Transverse colon (tissue), 4 donors: Measurements from ENCODE around the gene PARP3. TPM values are rescaled to one million over a fixed set of nuclear protein-coding genes. Genes with fewer than 3 reads are reported as not detected.
"Not testable (repeated sequence)": the region's sequence is repeated elsewhere in the genome, so short reads cannot be mapped to it uniquely, and the experiment has no call there.

Experiments
- DNase-seq: peaks from one replicate; pipeline ENCODE4 v3.0.0-alpha.2; 2019
- H3K27ac ChIP-seq, 4 donors: fragments of 200-600 bp; sonication (generic); 2 replicates each; pipeline ENCODE4 v1.5.1; 2016 to 2018; ENCODE audit warnings: inconsistent platforms in 4 of 4
- H3K27me3 ChIP-seq: fragments of 200-600 bp; sonication (generic); 2 replicates; pipeline ENCODE4 v1.5.1; 2017; ENCODE audit warnings: inconsistent platforms
- H3K36me3 ChIP-seq, 4 donors: fragments of 200-600 bp; sonication (generic); 2 replicates each; pipeline ENCODE4 v1.5.1; 2017 to 2019; ENCODE audit warnings: inconsistent platforms in 4 of 4
- H3K4me1 ChIP-seq, 4 donors: fragments of 200-600 bp; sonication (generic); 2 replicates each; pipeline ENCODE4 v1.5.1; 2017 to 2020; ENCODE audit warnings: inconsistent platforms in 4 of 4
- H3K4me3 ChIP-seq, 4 donors: fragments of 200-600 bp; sonication (generic); 1 replicate in 1 of 4; 2 replicates in 3 of 4; pipeline versions ENCODE4 v1.5.1 to v1.6.1; 2017 to 2019; ENCODE audit warnings: inconsistent platforms in 4 of 4
- H3K9me3 ChIP-seq, 2 donors: fragments of 200-600 bp; sonication (generic); 2 replicates each; pipeline ENCODE4 v1.5.1; 2017 to 2019; ENCODE audit warnings: inconsistent platforms in 2 of 2
- CTCF ChIP-seq, 5 experiments: fragments of 200-600 bp in 3 of 5; fragments of 450-650 bp in 2 of 5; sonication (generic) in 3 of 5; IDR thresholded peaks; 1 replicate in 2 of 5; 2 replicates in 3 of 5; pipeline ENCODE4 v1.5.1; 2016 to 2017; ENCODE audit warnings: antibody characterized with exemption in 5 of 5, inconsistent platforms in 3 of 5, mild to moderate bottlenecking in 2 of 5, moderate library complexity in 1 of 5
- EP300 ChIP-seq: sonication (generic); formaldehyde crosslinking; IDR thresholded peaks from one replicate; pipeline ENCODE4 v1.6.1; 2017; ENCODE audit warnings: antibody characterized with exemption, low read depth
- POLR2A ChIP-seq: fragments of 450-650 bp; IDR thresholded peaks from one replicate; pipeline ENCODE4 v1.6.1; 2016; ENCODE audit warnings: antibody characterized with exemption, mild to moderate bottlenecking, moderate library complexity
- POLR2AphosphoS5 ChIP-seq, 3 donors: sonication (generic); formaldehyde crosslinking; IDR thresholded peaks; one replicate each; pipeline ENCODE4 v1.6.1; 2016; ENCODE audit warnings: antibody characterized with exemption in 3 of 3
- WGBS, 2 donors: methylation state at CpG; one replicate each; pipeline ENCODE4 v1.1.5; 2018; ENCODE audit warnings: low coverage in 1 of 2; 5-methylcytosine and 5-hydroxymethylcytosine counted together
- in situ Hi-C, 4 donors: fragments of 200-750 bp; cut with MboI; loops; one replicate each; pipeline versions ENCODE4 v1.15.0 to v1.15.1; 2017; ENCODE audit warnings: low sequenced_read_pairs in 3 of 4, low pct_ligation_motif_present in 1 of 4, low pct_unique_long_range_greater_than_20kb in 1 of 4
- intact Hi-C: fragments of 100-400 bp; cut with DNase I; formaldehyde crosslinking; loops from one replicate; pipeline ENCODE4 v1.15.1; 2023; ENCODE audit warnings: low total_unique reads
- total RNA-seq, 4 donors: library from RNA; depleted of rRNA; stranded (reverse); fragments of >200 nt; gene quantifications; one replicate each; pipeline ENCODE4 v1.1.0, GENCODE V29; 2016

The PARP3 gene
- total RNA-seq, 4 donors from 2014 or later = 18.3 to 64.7 (median 42.1) TPM

GRCh38 chr3:51897391-51897790, 44.8 kb upstream of the PARP3 start:
- WGBS, 2 donors = 87 to 100% methylated on average over 1 to 15 of the region's 15 CpGs
- Histone ChIP-seq H3K4me3 (no peak overlapping the region), H3K36me3 (no peaks in the 10 kb centered on the region), H3K9me3 (no peaks in the 10 kb centered on the region), H3K27me3 (no peaks in the 10 kb centered on the region), H3K4me1 (no peaks in the 10 kb centered on the region), H3K27ac (no peak overlapping the region)
- intact Hi-C loops (no loop called here), in situ Hi-C loops (no loop called here)
- TF ChIP-seq POLR2AphosphoS5 (IDR thresholded peaks at IDR 0.05) = no peak
- TF ChIP-seq EP300 = no peak
- no peak for TF ChIP-seq CTCF (IDR thresholded peaks at IDR 0.05)
- no peak for TF ChIP-seq POLR2A
- no peak for DNase-seq

GRCh38 chr3:51900043-51900442, 42.1 kb upstream of the PARP3 start:
- H3K27ac ChIP-seq, H3K27me3 ChIP-seq, H3K36me3 ChIP-seq, DNase-seq, intact Hi-C loops, H3K4me1 ChIP-seq, H3K9me3 ChIP-seq, H3K4me3 ChIP-seq, in situ Hi-C loops: not testable (repeated sequence)
- 64 to 68% methylated on average over 7 of the region's 7 CpGs for WGBS, 2 donors

GRCh38 chr3:51902361-51902760, 39.8 kb upstream of the PARP3 start:
- H3K27me3 ChIP-seq, H3K4me3 ChIP-seq, H3K9me3 ChIP-seq, H3K4me1 ChIP-seq, H3K27ac ChIP-seq, intact Hi-C loops, in situ Hi-C loops, H3K36me3 ChIP-seq: not testable (repeated sequence)
- peak; percentile 27 for DNase-seq
- 0 to 34% methylated on average over 1 to 7 of the region's 7 CpGs for WGBS, 2 donors

GRCh38 chr3:51904034-51904823, 37.9 kb upstream of the PARP3 start:
- DNase-seq = no peak
- 91% methylated on average over 2 of the region's 2 CpGs; no CpG with 5 or more reads in 1 of the 2 donors for WGBS, 2 donors
- no peak for TF ChIP-seq POLR2A
- no peak for TF ChIP-seq CTCF (IDR thresholded peaks at IDR 0.05)
- no peak for TF ChIP-seq POLR2AphosphoS5 (IDR thresholded peaks at IDR 0.05)
- no peak for TF ChIP-seq EP300

GRCh38 chr3:51908026-51908425, 34.1 kb upstream of the PARP3 start:
- TF ChIP-seq CTCF (IDR thresholded peaks at IDR 0.05) = no peak
- no peak for DNase-seq
- H3K9me3 ChIP-seq = no peaks in the 10 kb centered on the region
- 73 to 84% methylated on average over 3 to 4 of the region's 4 CpGs for WGBS, 2 donors
- in situ Hi-C loops (no loop called here), intact Hi-C loops (no loop called here)
- H3K36me3 ChIP-seq = no peaks in the 10 kb centered on the region
- H3K27me3 ChIP-seq = no peaks in the 10 kb centered on the region
- no peaks in the 10 kb centered on the region for H3K4me1 ChIP-seq
- no peak overlapping the region for H3K4me3 ChIP-seq
- H3K27ac ChIP-seq = no peak overlapping the region

More at GRCh38 chr3:51904034-51904823, 37.9 kb upstream of the PARP3 start:
- Histone ChIP-seq H3K9me3 (no peaks in the 10 kb centered on the region), H3K36me3 (no peaks in the 10 kb centered on the region), H3K4me1 (no peaks in the 10 kb centered on the region), H3K4me3 (no peak overlapping the region), H3K27ac (no peak overlapping the region), H3K27me3 (no peaks in the 10 kb centered on the region)
- in situ Hi-C loops (no loop called here), intact Hi-C loops (no loop called here)
